Epithelial cell of proximal tubule (primary cell): Measurements from ENCODE around the gene DTNB. TPM values are rescaled to one million over a fixed set of nuclear protein-coding genes. Genes with fewer than 3 reads are reported as not detected.

Experiments used
- DNase-seq: peaks from one replicate; pipeline ENCODE4 v3.0.0-alpha.2; 2011; ENCODE audit warnings: low read depth
- H3K4me3 ChIP-seq: 2 replicates; pipeline ENCODE4 v1.5.1; 2011; ENCODE audit warnings: low read depth, mild to moderate bottlenecking, low read length
- total RNA-seq: library from RNA; depleted of rRNA; stranded (reverse); fragments of >200 nt; gene quantifications from 2 replicates; pipeline ENCODE4 v1.2.3, GENCODE V29; 2015
- TF ChIP-seq, protein P1 (sequence below): conservative IDR thresholded peaks from 2 replicates; pipeline ENCODE4 v1.5.1; 2012; ENCODE audit warnings: low read depth, mild to moderate bottlenecking, low read length

Gene DTNB
- total RNA-seq, 1 donor from 2014 or later = 4.8 TPM

DNA sequence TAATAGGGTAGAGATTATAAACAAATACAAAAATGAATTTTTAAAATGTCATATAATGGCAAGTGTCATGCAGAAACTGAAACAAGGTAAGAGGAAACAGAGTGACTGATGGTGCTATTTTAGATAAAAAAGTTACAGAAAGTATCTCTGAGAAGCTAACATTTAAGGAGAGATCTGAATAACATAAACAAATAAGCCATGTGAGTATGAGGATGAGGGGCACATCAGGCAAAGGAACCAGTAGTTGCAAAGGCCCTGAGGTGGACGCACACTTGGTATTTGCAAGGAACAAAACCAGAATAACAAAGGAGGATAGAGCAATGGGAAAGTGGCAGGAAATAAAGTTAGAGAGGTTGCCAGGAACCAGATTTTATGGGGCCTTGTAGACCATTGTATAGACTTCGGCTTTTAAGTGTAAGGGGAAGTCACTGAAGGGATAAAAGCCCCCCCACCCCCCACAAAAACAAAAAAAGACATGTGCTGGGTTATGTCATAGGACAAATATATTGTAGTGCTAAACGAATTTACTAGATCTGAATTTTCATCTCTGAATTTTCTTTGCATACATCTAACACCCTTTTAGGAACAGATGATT, 159.2 kb downstream of the DTNB start:
- DNase-seq = no peak
- H3K4me3 ChIP-seq = no peak overlapping the region
- TF ChIP-seq, protein P1, sequence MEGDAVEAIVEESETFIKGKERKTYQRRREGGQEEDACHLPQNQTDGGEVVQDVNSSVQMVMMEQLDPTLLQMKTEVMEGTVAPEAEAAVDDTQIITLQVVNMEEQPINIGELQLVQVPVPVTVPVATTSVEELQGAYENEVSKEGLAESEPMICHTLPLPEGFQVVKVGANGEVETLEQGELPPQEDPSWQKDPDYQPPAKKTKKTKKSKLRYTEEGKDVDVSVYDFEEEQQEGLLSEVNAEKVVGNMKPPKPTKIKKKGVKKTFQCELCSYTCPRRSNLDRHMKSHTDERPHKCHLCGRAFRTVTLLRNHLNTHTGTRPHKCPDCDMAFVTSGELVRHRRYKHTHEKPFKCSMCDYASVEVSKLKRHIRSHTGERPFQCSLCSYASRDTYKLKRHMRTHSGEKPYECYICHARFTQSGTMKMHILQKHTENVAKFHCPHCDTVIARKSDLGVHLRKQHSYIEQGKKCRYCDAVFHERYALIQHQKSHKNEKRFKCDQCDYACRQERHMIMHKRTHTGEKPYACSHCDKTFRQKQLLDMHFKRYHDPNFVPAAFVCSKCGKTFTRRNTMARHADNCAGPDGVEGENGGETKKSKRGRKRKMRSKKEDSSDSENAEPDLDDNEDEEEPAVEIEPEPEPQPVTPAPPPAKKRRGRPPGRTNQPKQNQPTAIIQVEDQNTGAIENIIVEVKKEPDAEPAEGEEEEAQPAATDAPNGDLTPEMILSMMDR = no peak

DNA sequence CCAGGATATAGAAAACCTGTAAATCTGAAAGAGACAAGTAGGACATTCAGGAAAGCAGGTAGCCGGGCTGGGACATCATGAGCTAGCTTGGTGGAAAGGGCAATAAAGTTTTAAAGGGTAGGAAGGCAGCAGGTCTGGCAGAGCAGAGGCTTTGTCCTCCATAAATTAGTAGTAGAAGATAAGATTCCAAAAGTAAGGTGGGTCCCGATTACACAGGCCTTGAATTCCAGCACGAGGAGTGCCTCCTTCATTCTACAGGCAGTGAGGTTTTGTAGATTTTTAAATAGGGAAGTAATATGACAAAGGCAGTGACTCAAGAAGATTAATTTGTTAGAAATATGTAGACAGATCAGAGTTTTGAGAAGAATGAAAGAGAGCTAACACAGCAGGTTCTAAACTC, 160.7 kb downstream of the DTNB start:
- no peak overlapping the region for H3K4me3 ChIP-seq
- no peak for DNase-seq
- TF ChIP-seq, protein P1 = no peak

DNA sequence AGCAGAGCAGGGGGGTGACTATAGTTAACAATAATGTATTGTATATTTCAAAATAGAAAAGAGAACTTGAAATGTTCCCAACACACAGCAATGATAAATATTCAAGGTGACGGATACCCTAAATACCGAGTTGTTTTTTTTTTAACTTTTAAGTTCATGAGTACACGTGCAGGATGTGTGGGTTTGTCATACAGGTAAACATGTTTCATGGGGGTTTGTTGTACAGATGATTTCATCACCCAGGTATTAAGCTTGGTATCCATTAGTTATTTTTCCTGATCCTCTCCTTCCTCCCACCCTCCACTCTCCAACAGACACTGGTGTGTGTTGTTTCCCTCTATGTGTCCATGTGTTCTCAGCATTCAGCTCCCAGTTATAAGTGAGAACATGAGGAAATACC, 167.2 kb downstream of the DTNB start:
- no peak overlapping the region for H3K4me3 ChIP-seq
- TF ChIP-seq, protein P1 = no peak
- DNase-seq = no peak

- DNase-seq = no peak
- H3K4me3 ChIP-seq = no peak overlapping the region
- TF ChIP-seq, protein P1 = no peak
Measured at GRCh38 chr2:25505622-25506021, 167.8 kb downstream of the DTNB start.

- DNase-seq = no peak
- no peak overlapping the region for H3K4me3 ChIP-seq
- TF ChIP-seq, protein P1 = no peak
Measured at GRCh38 chr2:25505182-25505581, 168.2 kb downstream of the DTNB start.

DNA sequence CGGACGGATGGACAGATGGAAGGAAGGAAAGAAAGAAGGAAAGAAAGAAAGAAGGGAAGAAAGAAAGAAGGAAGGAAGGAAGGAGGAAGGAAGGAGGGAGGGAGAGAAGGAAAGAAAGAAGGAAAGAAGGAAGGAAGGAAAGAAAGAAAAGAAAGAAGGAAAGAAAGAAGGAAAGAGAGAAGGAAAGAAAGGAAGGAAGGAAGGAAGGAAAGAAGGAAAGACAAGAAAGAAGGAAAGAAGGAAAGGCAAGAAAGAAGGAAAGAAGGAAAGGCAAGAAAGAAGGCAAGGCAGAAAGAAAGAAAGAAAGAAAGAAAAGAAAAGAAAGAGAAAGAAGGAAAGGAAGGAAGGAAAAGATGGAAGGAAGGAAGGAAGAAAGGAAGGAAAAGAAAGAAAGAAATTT, 169.1 kb downstream of the DTNB start:
- DNase-seq = no peak
- TF ChIP-seq, protein P1 = no peak
- H3K4me3 ChIP-seq = no peak overlapping the region

DNA sequence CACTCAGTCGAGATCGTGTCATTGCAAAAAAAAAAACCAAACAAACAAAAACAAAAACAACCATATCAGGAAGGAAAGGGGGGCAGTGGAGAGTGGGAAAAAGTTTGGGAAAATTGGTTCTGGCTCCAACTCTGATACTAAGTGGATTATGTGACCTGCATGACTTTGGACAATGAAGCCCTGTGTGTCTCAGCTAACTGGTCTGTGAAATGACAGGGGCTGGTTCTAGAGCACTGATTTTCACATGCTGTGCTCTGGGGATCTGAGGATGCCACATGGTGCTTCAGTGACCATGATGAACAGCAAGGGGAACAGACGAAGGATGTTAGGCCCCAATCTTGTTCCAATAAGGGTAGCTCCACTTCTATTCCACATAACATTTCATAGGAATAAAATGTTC, 174.2 kb downstream of the DTNB start:
- DNase-seq = no peak
- TF ChIP-seq, protein P1 = no peak
- H3K4me3 ChIP-seq = no peak overlapping the region
